GM04503 (cell line): ENCODE data around the gene NPIPB12.
"Not testable (repeated sequence)": the region's sequence is repeated elsewhere in the genome, so short reads cannot be mapped to it uniquely, and the experiment has no call there.

Experiments
- DNase-seq: peaks from one replicate; pipeline ENCODE4 v3.0.0-alpha.2; 2012; ENCODE audit warnings: low read depth

NPIPB12 gene

DNA sequence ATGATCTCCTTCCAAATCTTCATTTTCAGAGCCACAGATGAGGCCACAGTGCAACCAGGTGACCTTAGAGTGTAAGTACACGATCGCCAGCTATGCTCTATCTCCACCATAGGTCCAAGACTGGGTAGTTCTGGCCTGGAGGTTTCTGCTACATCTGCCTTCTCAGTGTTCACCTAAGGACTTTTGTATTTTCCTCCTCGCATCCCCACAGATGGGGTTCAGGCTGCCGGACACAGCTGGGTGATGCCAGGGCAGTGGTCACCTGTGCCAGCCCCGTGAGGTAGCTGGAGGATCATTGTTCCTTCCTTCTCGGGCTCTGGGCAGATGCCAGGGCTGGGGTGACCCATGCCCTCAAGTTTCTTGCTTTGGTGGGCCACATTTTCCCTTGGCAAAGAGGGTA lies at the start of gene NPIPB12:
TSS of gene NPIPB12 (minus strand) at position 101 of the 400 bp plus-strand sequence.
- not testable (repeated sequence) for DNase-seq

DNA sequence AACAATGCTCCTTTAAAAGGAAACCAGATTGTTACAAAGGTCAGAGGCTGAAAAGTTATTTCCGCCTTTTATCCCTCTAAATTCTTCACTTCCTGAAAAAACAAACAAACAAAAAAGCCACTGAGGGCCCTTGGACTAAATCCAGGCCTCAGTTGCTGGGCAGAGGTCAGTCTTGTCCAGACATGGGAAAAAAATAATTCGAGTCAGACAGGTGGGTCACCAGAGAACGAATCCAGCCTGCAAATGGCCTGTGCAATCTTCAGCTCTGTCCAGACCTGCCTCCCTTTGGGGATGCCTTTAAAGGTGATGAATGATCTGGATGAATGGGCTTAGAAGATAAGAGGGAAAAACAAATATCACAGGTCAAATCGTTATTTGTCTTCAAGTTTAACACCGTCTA lies 15.3 kb upstream of the NPIPB12 start:
- not testable (repeated sequence) for DNase-seq

DNA sequence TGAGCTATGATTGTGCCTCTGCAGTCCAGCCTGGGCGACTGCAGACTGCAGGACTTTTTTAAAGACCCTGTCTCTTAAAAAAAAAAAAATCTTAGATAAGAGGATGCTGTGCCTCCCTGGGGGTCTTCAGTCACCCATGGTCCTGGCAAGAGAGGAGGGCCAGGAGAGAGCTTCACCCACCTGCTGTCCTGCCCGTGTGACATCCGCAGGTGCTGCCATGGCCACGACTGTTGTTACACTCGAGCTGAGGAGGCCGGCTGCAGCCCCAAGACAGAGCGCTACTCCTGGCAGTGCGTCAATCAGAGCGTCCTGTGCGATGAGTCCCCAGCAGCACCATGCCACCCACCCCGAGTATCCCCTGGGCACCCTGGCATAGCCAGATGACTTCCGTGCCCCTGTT lies 23.9 kb downstream of the NPIPB12 start:
- DNase-seq = not testable (repeated sequence)

DNA sequence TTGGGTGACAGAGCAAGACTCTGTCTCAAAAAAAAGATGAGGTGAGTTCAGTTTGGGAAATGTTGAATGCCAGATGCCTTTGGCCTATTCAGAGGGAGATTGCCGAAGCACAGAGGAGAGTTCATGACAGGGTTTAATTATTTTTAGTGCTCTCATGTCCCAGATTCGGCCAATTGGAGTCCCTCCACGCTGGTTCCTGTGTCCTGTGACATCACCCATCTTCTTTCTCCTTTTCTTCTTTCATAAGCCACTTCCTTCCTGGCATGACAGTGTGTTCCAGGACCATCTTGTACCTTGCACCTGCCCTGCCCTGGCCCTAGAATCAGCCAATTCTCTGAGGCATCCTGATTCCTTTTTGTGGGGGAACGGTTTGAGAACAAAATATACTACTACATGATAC lies 34.1 kb downstream of the NPIPB12 start:
- not testable (repeated sequence) for DNase-seq

DNA sequence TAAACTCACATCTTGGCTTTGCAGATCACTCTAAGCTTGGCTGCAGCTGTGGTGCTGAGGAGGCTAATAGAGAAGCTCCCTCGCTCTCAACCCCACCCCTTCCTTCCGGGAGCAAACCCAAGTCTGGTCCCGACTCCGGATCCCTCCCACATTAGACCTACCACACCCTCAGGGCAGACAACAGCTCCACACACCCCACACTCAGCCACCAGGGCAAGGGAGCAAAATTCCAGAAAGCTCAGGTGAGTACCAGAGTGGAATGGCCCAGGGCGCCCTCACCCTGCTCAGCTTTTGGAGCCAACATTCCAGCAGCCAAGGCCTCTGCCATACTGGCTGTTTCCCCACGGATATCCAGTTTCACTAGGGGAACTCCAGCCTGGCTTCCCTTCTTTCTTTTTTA lies 36.5 kb downstream of the NPIPB12 start:
- not testable (repeated sequence) for DNase-seq

DNA sequence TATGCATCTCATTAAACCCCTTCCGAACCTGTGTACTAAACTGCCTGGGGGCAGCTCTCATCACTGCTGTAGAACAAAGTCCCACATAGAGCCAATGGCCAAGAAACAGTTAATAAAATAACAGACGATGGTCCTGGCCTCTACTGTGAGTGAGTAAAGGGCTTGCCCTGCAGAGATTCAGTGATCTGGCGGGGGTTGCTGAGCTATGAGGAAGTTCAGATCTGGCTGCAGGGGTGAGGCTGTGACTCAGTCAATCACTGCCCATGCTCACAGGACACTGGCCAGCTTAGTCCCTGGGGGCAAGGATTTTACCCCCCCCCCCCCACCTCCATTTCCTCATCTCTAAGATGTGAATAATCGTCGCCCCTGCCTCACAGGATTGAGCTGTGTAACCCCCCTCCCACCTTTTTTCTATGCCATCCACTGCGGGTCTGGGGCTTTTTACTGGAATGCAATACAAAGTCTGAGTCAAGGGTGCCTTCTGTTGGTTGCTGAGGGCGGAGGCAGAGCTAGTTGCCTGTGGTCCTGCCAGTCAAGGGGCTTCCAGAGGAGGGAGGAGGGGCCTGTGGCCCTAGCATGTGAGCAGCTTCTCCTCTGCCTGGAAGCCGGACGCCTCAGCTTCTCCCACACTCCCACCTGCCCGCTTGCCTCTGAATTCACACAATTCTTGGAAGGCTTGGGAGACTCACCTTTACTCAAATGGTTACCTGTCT lies 38.4 kb downstream of the NPIPB12 start:
- not testable (repeated sequence) for DNase-seq

DNA sequence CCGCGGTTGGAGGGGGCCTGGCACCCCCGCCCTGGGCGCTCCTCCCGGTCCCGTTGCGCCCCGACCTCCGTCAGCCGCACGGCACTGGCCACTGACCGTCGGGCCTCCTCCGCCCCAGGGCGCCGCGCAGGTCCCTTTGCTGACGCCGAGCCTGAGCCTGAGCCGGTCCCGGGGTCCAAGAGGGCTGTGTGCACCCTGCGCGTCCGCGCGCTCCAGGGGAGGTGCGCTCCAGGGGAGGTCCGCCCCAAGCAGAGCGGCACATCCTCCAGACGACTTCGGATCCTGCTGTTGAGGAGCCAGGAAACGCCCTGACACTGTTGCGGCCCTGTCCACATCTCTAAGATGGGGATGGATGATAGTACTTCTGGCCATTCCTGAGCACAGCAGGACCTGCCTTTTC lies 39.3 kb downstream of the NPIPB12 start:
- DNase-seq = not testable (repeated sequence)

DNA sequence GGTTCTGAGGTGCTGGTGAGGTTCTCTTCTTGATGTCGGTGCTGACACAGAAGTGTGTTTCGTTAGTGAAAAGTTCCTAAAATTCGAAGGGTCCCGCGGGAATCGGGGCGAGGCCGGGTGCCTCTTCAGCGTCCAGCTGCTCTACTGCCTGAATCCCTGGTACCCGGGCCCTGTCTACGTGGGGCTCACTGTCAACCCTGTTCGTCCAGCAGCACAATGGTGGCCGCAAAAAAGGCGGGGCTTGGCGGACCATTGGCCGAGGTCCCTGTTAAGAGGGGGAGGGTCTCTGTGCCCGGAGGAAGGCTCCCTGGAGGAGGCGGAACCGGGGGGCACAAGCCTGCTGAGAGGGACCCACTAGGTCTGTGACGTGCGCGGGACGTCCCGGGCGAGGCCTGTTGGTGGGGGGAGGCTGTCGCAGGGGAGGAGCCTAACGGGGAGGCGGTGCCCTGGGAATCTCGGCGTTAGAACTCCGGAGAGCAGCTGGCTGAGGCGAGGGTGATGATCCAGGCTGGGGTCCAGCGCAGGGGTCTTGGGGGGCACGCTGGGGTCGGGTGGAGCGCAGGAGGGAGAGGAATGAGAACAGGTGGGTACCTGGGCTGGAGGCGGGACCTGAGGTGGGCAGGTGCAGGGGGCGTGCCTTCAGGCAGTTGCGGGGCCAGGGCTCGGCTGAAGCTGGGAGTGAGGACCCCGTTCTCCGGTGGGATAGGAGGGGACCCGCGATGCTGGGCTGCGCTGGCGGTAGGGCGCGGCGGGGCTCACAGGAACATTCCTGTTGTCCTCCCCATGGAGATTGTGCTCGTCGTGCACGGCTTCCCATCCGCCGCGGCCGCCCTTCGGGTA lies 40.0 kb downstream of the NPIPB12 start:
- DNase-seq = not testable (repeated sequence)

DNA sequence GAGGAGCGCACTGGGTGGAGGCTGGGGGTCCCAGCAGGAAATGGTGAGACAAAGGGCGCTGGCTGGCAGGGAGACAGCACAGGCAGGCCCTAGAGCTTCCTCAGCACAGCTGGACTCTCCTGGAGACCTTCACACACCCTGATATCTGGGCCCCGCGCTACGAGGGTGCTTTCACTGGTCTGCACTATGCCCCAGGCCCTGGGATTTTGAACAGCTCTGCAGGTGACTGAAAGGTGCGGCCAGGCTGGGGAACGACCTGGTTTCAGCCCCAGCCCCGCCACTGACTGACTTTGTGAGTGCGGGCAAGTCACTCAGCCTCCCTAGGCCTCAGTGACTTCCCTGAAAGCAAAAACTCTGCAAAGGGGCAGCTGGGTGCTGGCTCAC lies 45.6 kb downstream of the NPIPB12 start:
- DNase-seq = not testable (repeated sequence)

DNA sequence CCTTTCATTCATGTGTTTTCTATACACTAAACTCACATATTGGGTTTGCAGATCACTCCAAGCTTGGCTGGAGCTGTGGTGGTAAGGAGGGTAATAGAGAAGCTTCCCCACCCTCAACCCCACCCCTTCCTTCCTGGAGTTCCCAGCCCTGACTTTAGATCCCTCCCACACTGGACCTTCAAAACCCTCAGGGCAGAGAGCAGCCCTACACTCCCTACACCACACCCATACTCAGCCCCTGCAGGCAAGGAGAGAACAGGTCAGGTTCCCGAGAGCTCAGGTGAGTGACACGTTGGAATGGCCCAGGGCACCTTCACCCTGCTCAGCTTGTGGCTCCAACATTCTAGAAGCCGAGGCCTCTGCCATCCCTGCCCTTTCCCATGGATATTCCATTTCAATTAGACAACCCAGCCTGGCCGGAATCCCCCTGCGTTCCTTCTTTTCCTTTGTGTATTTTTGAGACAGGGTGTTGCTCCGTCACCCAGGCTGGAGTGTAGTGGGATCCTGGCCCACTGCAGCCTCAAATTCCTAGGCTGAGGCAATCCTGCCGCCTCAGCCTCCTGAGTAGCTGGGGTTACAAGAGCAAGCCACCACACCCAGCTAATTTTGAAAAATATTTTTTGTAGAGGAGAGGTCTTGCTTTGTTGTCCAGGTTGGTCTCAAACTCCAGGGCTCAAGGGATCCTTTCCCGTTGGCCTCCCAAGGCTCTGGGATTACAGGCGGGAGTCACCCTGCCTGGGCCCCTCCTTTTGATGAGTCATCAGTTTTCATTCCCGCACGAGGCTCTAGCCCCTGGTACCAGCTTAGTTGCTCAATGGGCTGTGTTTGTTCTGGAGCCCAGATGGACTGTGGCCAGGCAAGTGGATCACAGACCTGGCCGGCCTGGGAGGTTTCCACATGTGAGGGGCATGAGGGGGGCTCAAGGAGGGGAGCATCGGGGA lies 46.2 kb downstream of the NPIPB12 start, which contains the start of gene SULT1A4:
TSS of gene SULT1A4 (plus strand) at position 208 of the 941 bp plus-strand sequence. CDS start 1,473 bp downstream, outside the sequence.
- not testable (repeated sequence) for DNase-seq

DNA sequence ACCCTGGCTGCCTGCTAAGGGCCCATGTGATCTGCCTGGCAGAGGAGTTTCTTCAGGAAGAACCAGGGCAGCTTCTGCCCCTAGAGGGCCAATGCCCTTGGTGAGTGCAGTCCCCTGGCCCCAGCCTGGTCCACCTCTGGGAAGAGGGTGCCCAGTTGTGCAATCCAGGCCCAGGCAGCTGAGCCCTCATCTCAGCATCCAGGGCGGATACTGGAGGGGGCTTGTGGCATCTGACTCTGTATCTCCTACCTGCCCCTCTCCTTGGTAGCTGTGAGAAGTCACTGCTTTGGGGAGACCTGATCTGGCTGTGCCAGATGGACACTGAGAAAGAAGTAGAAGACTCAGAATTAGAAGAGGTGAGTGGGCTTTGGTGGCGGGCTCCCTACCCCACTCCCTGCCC lies 48.5 kb downstream of the NPIPB12 start:
- not testable (repeated sequence) for DNase-seq

DNA sequence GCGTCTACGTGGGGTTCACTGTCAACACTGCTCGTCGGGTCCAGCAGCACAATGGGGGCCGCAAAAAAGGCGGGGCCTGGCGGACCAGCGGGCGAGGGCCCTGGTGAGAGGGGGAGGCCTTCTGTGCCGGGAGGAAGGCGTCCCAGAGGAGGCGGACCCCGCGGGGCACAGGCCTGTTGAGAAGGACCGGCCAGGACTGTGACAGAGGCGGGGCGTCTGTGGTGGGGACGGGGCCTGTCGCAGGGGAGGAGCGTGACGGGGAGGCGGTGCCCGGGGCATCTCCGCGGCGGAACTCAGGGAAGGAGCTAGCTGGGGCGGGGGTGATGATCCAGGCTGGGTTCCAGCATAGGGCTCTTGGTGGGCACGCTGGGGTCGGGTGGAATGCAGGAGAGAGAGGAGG lies 51.4 kb downstream of the NPIPB12 start:
- DNase-seq = not testable (repeated sequence)

DNA sequence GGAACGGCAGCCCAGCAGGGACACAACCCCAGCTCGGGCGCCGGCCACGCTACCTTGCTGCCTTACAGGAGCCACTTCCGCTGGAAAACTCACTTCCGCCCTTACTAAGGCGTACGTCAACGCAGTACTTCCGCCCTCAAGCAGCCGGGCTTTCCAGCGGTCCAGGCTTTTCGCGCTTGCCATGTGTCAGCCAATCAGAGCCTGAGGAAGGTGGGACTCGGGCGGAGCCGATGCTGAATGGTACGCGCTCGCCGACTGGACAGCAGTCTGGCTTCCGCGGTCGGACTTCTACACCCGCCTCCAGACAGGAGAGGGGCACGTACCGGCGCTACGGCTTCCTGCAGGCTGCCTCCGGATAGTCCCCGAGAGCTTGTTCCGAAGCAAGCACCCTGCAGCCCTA lies 51.9 kb downstream of the NPIPB12 start, which contains the start of the genes BOLA2 and SLX1B:
TSS of gene BOLA2 (minus strand) at position 83 of the 400 bp plus-strand sequence. CDS start 98 bp downstream, outside the sequence.
TSS of gene SLX1B (plus strand) at position 265 of the 400 bp plus-strand sequence.
- DNase-seq = not testable (repeated sequence)

DNA sequence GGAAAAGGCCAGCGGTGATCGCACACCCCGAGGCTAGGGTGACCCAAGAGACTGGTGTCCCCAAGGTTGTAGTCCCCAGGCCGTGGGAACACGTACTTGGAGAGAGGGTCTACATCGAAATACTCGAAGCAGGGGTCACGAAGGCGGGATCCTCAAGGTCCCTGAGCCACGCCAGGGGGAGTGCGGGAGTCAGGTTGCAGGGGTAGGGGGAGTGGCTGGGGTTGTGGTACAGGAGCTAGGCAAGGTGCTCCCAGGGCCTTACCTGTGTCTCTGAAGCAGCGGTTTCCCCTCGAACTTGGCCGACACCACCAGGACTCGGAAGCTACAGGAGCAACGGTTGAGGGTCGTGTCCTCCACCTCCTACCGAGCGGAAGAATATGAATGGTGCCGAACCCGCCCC lies 52.5 kb downstream of the NPIPB12 start:
- DNase-seq = not testable (repeated sequence)
